ENCODE measurements around the gene GBX2. TPM values are rescaled to one million over a fixed set of nuclear protein-coding genes. Genes with fewer than 3 reads are reported as not detected.

The GBX2 gene
- total RNA-seq, 4 donors from 2014 or later: not detected

DNA sequence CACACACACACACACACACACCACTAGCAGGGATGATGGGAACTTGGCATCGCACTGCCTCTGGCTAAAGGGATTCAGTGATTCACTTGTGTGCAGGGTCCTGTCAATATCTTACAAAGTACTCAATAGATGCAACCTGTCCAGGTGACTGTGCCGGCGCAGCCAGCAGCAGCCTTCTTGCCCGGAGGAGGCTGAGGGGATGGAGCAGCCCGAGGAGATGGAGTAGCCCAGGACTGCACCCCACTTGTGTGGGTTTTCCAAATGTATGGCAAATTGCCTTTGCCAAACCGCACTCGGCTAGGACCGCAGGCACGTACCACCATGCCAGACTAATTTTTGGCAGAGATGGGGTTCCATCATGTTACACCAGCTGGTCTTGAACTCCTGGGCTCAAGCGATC, 31.1 kb downstream of the GBX2 start:
- no peak for DNase-seq (ENCODE audit: low spot score in 2 of 2)

GRCh38 chr2:236136538-236136937, 31.6 kb downstream of the GBX2 start:
- 55 to 66% methylated on average over 12 to 19 of the region's 19 CpGs for WGBS, 2 donors
- no peaks in the 10 kb centered on the region for H3K4me1 ChIP-seq
- no peak for DNase-seq (ENCODE audit: low spot score in 2 of 2)

More for the DNA sequence above, 31.1 kb downstream of the GBX2 start:
- Histone ChIP-seq H3K27ac (no peak overlapping the region), H3K27me3 (peaks cover 0 to 2% of the 10 kb centered on the region in 2 donors), H3K9me3 (peaks cover 0 to 4% (median 0%) of the 10 kb centered on the region in 4 donors), H3K4me3 (no peak overlapping the region), H3K36me3 (peaks cover 0 to 24% (median 0%) of the 10 kb centered on the region in 3 donors), H3K4me1 (no peaks in the 10 kb centered on the region)
- TF ChIP-seq POLR2A (IDR thresholded peaks at IDR 0.05) (no peak), EP300 (IDR thresholded peaks at IDR 0.05) (no peak)
- TF ChIP-seq, protein P1, sequence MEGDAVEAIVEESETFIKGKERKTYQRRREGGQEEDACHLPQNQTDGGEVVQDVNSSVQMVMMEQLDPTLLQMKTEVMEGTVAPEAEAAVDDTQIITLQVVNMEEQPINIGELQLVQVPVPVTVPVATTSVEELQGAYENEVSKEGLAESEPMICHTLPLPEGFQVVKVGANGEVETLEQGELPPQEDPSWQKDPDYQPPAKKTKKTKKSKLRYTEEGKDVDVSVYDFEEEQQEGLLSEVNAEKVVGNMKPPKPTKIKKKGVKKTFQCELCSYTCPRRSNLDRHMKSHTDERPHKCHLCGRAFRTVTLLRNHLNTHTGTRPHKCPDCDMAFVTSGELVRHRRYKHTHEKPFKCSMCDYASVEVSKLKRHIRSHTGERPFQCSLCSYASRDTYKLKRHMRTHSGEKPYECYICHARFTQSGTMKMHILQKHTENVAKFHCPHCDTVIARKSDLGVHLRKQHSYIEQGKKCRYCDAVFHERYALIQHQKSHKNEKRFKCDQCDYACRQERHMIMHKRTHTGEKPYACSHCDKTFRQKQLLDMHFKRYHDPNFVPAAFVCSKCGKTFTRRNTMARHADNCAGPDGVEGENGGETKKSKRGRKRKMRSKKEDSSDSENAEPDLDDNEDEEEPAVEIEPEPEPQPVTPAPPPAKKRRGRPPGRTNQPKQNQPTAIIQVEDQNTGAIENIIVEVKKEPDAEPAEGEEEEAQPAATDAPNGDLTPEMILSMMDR (IDR thresholded peaks at IDR 0.05): no peak
- 88 to 94% methylated on average over 10 of the region's 10 CpGs for WGBS, 2 donors

GRCh38 chr2:236133410-236134012, 34.7 kb downstream of the GBX2 start:
- TF ChIP-seq, protein P1 (IDR thresholded peaks at IDR 0.05): no peak
- TF ChIP-seq EP300 (IDR thresholded peaks at IDR 0.05) (no peak), POLR2A (IDR thresholded peaks at IDR 0.05) (no peak)
- DNase-seq (ENCODE audit: low spot score in 2 of 2): no peak
- H3K9me3 ChIP-seq: no peaks in the 10 kb centered on the region
- no peaks in the 10 kb centered on the region for H3K4me1 ChIP-seq
- no peak overlapping the region for H3K4me3 ChIP-seq
- 87 to 90% methylated on average over 7 to 12 of the region's 12 CpGs for WGBS, 2 donors
- no peaks in the 10 kb centered on the region for H3K27me3 ChIP-seq
- peaks cover 0 to 45% (median 0%) of the 10 kb centered on the region in 3 donors for H3K36me3 ChIP-seq
- no peak overlapping the region for H3K27ac ChIP-seq

More at GRCh38 chr2:236136538-236136937, 31.6 kb downstream of the GBX2 start:
- peaks cover 0 to 29% (median 0%) of the 10 kb centered on the region in 3 donors for H3K36me3 ChIP-seq
- peaks cover 0 to 2% of the 10 kb centered on the region in 2 donors for H3K27me3 ChIP-seq
- H3K4me3 ChIP-seq: no peak overlapping the region
- no peak overlapping the region for H3K27ac ChIP-seq
- TF ChIP-seq POLR2A (IDR thresholded peaks at IDR 0.05): no peak
- TF ChIP-seq EP300 (IDR thresholded peaks at IDR 0.05): no peak
- TF ChIP-seq, protein P1 (IDR thresholded peaks at IDR 0.05): no peak
- H3K9me3 ChIP-seq: peaks cover 0 to 4% (median 0%) of the 10 kb centered on the region in 4 donors

GRCh38 chr2:236131073-236131692, 37.0 kb downstream of the GBX2 start:
- TF ChIP-seq POLR2A (IDR thresholded peaks at IDR 0.05) (no peak), EP300 (IDR thresholded peaks at IDR 0.05) (no peak)
- TF ChIP-seq, protein P1 (IDR thresholded peaks at IDR 0.05): no peak
- no peaks in the 10 kb centered on the region for H3K9me3 ChIP-seq
- no peak overlapping the region for H3K4me3 ChIP-seq
- no peaks in the 10 kb centered on the region for H3K27me3 ChIP-seq
- no peak for DNase-seq (ENCODE audit: low spot score in 2 of 2)
- H3K27ac ChIP-seq: no peak overlapping the region
- H3K36me3 ChIP-seq: peaks cover 0 to 62% (median 0%) of the 10 kb centered on the region in 3 donors
- 69 to 72% methylated on average over 10 of the region's 10 CpGs for WGBS, 2 donors
- H3K4me1 ChIP-seq: no peaks in the 10 kb centered on the region

DNA sequence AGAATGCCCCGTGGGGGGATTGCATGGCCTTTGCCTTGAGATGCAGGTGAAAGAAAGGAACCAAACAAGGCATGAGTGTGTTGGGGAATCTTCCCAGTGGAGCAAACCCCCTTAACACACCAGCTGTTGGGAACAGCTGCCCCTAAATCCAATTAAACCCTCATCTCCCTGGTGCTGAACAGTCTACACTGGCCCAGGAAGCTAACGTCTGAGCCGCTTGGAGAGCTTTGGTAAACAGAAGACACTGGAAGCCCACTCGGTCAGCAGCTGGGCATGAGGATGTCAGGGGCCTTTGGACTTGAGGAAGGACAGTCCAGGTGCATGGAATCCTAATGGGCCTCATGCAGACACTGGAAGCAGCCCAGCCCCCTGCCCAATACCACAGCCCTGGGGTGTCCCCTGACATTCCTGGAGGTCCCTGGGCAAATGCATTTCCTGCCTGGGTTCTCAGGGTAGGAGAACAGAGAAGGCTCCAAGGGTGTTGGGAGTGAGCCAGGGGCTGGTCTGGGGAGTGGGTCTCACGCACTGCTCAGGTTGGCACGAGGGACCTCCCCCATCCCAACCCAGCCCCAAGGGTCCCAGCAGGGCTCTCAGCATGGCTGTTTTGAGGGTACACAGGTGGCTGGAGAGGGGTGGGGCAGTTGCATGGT, 37.7 kb downstream of the GBX2 start:
- no peak overlapping the region for H3K27ac ChIP-seq
- H3K4me3 ChIP-seq: no peak overlapping the region
- peaks cover 0 to 69% (median 0%) of the 10 kb centered on the region in 3 donors for H3K36me3 ChIP-seq
- 84 to 91% methylated on average over 6 of the region's 6 CpGs for WGBS, 2 donors
- no peak for TF ChIP-seq POLR2A (IDR thresholded peaks at IDR 0.05)
- TF ChIP-seq, protein P1 (IDR thresholded peaks at IDR 0.05): no peak
- no peak for TF ChIP-seq EP300 (IDR thresholded peaks at IDR 0.05)
- no peaks in the 10 kb centered on the region for H3K27me3 ChIP-seq
- H3K9me3 ChIP-seq: no peaks in the 10 kb centered on the region
- DNase-seq (ENCODE audit: low spot score in 2 of 2): no peak
- H3K4me1 ChIP-seq: no peaks in the 10 kb centered on the region
